HG03520 (cell line): Measurements from ENCODE around the gene CDKAL1.

Source experiments
- ATAC-seq: cut with Tn5 transposase; IDR thresholded peaks from one replicate; pipeline ENCODE4 v1.9.1; 2021; ENCODE audit warnings: mild to moderate bottlenecking, moderate library complexity; ENCODE audit not compliant: unreplicated experiment

The CDKAL1 gene

DNA sequence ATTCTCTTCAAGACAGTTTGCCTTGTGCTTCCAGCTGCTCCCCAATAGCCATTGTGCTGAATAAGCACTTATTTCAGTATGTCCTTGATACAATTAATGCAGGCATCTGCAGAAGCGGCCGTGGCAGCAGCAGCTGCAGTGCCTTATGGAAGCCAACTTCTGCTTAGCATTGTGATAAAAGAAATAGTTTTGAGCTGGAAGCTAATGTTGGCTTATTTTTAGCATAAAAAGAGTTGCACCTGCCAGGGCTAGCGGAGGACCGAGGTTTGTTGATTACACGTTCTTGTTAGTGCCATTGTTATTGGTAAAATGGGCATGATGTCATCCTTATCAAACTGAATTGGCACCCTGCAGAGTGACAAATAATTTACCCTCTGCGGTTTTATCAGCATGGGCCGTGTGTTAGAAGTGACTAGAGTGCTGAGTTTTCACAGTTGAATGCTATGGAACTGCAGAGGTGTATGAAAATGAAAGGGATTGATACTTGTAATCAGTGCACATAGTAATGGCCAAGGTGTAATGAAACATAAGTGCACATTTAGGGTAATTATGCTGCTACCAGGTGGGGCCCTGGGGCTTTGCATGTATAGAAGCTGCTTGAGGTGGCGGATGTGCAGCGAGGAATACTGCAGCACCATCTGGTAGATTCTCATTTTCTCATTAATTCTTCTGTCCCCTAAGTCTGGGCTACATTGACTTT, 334.3 kb downstream of the CDKAL1 start:
- no peak for ATAC-seq

- no peak for ATAC-seq
Observed at GRCh38 chr6:20870021-20870420, 335.8 kb downstream of the CDKAL1 start.

- no peak for ATAC-seq
Observed at GRCh38 chr6:20870493-20870892, 336.2 kb downstream of the CDKAL1 start.

GRCh38 chr6:20873425-20874190, 339.4 kb downstream of the CDKAL1 start:
- no peak for ATAC-seq

DNA sequence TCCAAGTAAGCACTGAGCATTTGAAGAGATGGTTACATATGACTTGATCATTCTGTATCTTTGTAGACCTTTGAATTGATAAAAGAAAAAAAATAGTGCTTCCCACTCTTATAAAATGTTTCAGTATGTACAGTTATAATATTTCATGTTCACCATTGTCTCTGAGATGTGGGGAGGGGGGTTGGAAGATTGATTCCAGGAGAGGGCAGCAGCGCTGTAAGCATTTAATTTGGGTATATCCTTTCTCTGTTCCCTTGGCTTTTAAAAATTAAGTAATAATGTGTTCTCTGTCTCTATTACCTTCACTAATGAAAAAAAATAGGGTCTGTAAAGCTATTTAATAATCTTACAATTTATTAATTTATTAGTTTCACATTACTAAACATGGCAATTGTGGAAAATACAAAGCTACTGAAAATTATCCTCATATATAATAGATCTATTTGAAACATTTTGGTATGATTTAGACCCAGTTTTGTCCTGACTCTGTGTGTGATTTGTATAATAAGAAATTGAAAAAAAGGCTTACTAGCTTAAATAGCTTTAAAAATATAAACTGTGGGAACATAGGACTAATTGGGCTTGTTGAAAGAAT, 341.2 kb downstream of the CDKAL1 start:
- ATAC-seq: no peak

DNA sequence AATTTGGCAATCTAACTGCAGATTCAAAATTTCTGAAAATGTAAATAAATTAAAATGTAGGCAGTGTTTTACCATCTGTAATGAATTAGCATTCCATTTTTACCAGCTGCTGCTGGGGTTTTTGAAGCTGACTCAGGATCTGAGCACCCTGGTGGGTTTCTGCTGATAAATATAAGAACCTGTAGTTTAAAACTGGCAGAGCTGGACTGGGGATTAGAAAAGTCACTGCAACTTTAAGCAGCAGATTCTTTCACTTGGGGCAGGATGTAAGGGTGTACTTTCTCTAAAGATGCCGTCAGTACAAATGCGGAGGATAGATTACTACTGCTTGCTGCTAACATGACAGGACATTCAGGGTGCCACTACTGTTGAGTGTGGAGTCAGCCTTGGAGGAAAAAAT, 341.8 kb downstream of the CDKAL1 start:
- no peak for ATAC-seq

DNA sequence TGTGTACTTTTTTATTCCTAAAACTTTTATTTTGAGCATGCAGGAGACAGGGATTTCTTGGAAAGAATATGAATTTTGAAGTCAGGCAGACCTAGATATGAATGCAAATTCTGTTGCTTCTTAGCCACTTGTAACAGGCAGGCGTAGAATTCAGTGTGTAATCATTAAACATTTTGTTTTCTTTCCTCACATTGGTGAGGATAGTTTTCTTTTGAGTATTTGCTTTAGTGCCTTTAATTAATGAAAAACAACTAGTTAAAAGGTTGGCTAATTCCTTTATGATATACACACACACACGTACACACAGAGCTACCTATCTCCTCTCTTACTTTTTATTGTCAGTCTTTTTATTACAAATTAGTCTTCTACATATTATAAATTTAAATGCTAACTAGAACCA, 342.3 kb downstream of the CDKAL1 start:
- no peak for ATAC-seq

DNA sequence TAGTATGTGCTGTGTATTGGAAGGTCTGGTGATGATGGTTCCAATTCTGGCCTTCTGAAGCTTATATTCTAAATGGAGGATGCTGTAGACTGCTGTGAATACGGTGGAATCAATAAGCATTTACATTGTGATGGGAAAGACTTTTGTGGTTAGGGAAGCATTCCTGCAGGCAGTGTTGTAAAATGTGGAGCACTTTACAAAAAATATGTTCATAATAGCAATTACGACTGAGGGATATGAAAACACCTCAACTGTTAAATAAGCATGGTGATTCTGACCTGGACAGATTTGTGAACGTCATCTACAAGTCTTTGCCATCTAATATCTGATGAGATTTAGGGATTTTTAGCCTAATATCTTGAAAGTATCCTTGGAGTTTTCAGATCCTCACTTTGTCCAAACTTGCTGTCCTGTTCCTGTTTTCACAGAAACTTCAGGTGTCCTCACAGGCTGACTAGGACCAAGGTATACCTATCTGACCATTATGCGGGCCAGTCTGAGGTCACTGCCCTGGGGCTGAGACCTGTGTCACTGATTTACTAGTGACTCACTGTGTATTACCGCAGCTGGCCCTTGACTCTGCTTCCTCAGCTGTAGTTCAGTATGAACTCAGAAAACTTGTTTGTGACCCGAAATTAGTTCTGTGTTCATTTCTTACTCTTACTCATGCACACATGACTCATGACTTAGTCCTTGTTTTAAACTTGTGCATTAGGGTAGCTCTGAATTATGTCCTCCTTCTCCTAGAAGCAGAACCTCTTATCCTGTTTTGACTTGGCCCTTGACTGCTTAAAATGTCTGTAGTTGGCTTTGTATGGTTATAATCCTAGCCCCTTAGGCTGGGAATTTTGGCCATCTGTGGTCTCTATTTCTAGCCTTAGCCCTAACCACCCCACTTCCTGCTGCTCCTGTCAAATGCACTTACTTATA, 343.0 kb downstream of the CDKAL1 start:
- ATAC-seq: peak; percentile 99

GRCh38 chr6:20879121-20879520, 344.9 kb downstream of the CDKAL1 start:
- ATAC-seq: no peak

DNA sequence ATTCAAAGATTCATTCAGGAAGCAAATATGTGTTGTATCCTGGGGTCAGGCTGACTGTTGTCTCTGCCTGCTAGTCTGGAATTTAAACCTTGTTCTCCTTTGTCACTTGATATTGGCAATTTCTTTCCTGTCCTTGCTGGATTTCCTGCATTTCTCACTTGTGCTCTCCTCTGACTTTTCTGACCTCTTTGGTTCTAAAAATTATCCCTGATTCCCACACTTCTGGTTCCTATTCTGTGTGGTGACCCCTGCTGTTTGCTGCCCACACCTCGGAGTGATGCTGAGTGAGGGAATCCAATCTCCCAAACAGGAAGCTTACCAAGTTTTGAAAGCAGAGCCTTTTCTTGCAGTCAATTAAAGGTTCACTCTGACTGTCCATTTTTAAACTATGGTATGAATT, 345.3 kb downstream of the CDKAL1 start:
- ATAC-seq: no peak

DNA sequence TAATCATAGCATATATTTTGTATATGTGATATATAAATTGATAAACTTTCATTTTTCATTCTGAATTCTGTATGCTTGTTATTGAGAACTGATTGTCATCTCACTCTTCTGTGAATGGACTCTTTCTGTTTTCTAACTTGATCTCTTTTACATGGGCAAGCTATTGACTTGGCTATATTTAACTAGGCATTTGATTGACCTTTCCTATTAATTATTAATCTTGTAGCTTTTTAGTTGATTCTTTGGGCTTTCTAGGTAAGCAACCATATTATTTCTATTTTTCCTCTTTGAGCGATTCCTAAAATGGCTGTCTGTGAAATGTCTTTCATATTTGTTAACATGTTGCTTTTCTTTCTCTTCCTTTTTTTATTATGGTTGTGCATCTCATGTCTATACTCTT, 347.1 kb downstream of the CDKAL1 start:
- ATAC-seq: no peak

DNA sequence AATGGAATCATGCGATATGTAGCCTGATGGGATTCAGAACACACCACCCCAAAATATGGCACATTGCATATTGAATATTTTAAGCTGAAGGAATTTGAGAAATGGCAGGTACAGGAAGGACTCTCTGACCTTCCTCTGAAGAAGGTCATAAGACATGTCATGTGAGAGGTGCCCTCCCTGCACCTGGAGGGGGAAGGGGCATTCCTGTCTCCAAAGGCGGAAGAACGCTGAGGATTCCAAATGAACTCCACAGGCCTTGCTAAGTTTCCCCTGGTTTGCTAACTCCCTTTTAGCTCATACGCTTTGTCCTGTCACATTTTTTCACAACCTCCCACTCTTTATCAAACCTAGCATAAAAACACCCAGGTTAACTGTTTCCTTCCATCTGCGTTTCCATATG, 347.8 kb downstream of the CDKAL1 start:
- no peak for ATAC-seq

- no peak for ATAC-seq
Observed at GRCh38 chr6:20885076-20885475, 350.8 kb downstream of the CDKAL1 start.

DNA sequence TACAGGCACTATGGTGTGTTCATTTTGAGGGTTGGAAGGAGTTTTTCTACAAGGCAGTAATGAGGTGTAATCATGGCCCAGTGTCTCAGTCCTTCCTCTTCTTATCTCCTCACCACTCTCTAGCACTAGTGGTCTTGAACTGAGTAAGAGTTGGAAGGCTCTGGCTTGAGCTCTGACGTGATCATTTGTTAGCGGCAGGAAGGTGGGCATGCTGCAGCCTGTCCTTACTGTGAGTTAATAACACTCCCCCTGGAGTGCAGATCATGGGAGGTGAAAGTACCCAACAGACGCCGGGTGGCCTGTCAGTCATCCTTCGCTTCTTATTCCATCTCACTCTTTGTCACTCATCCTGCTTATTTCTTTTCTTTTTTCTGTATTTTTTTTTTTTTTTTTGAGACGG, 356.9 kb downstream of the CDKAL1 start:
- ATAC-seq: no peak

- ATAC-seq: no peak
Observed at GRCh38 chr6:20892365-20892764, 358.1 kb downstream of the CDKAL1 start.

GRCh38 chr6:20893412-20893811, 359.2 kb downstream of the CDKAL1 start:
- no peak for ATAC-seq

GRCh38 chr6:20900389-20901160, 366.3 kb downstream of the CDKAL1 start:
- ATAC-seq: peak; percentile 92

DNA sequence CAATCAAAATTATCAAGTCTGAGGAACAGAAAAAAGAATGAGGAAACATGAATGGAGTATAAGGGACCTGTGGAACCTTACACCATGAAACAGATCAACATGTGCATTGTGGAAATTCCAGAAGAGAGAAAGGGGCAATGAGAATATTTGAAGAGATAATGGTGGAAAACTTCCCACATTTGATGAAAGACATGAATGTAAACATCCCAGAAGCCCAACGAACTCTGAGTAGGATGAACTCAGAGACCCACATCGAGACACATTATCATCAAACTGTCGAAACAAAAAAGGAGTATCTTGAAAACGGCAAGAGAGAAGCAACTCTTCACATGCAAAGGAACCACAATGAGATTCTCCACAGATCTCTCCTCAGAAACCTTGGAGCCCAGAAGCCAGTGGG, 371.1 kb downstream of the CDKAL1 start:
- ATAC-seq: no peak

GRCh38 chr6:20906945-20907344, 372.7 kb downstream of the CDKAL1 start:
- ATAC-seq: no peak

GRCh38 chr6:20907486-20908071, 373.3 kb downstream of the CDKAL1 start:
- no peak for ATAC-seq
